ENCODE results near the gene CPVL.

The CPVL gene

DNA sequence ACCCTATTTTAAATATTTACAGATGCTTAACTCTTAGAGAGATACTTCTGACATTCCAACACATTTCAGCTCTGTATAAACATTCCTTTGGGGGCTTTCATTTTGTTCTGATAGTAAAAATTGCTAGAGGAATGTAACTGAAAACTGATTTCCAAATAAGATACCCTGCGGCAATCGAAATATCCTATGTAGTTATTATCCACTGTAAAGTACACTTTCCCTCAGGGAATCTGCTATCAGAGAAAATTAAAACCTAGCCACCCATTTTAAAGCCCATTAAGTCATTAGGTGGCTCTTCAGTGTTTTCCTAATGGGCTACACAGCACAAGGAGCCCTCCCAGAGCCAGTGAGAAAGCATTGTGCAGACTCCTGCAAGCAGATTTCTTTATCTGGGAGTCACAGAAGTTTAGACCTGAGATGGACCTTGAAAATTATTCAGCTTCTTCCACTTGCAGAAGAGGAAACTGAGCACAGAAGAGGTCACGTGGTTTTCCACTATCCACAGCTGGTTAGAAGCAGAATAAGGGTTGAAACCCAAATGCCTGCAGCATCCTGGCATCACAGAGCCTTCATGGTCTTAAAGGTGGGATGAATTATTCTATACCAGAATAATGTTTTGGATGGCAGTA lies 12.6 kb upstream of the CPVL start:
- no peak overlapping the region for H3K23ac ChIP-seq (ENCODE audit: low read length in 2 of 2)
- no peak overlapping the region for H3K18ac ChIP-seq (ENCODE audit: low read depth in 1 of 2, low read length in 2 of 2)
- no peaks in the 10 kb centered on the region for H3K4me1 ChIP-seq (ENCODE audit: control insufficient read depth, insufficient read depth, low read depth, low read length)
- H3K4ac ChIP-seq (ENCODE audit: low read depth in 1 of 2, low read length in 2 of 2), result no peak overlapping the region
- H3K14ac ChIP-seq (ENCODE audit: low read length in 2 of 2), result no peak overlapping the region
- H3K27ac ChIP-seq (ENCODE audit: low read length, poor library complexity, severe bottlenecking), result no peak overlapping the region
- no peaks in the 10 kb centered on the region for H3K9me3 ChIP-seq (ENCODE audit: control insufficient read depth, low read length)
- no peak overlapping the region for H2BK120ac ChIP-seq (ENCODE audit: low read depth, low read length)
- H3K9ac ChIP-seq (ENCODE audit: low read length), result no peak overlapping the region
- WGBS, result 77% methylated on average over 3 of the region's 3 CpGs
- H2AK5ac ChIP-seq (ENCODE audit: low read length, severe bottlenecking), result no peak overlapping the region
- H4K91ac ChIP-seq (ENCODE audit: low read length), result no peak overlapping the region
- H3K27me3 ChIP-seq (ENCODE audit: control insufficient read depth in 1 of 2, insufficient read depth in 1 of 2, low read length in 2 of 2), result peaks cover 4 to 26% of the 10 kb centered on the region in 2 experiments
- no peak overlapping the region for H3K4me3 ChIP-seq (ENCODE audit: insufficient read depth in 1 of 2, low read depth in 1 of 2, low read length in 2 of 2)
- no peaks in the 10 kb centered on the region for H3K79me1 ChIP-seq (replicated peaks; ENCODE audit: low read length, poor library complexity, severe bottlenecking)
- no peak overlapping the region for H2BK5ac ChIP-seq (ENCODE audit: low read depth, low read length, poor library complexity, severe bottlenecking)
- DNase-seq, result no peak
- H3K36me3 ChIP-seq (ENCODE audit: control insufficient read depth in 1 of 2, insufficient read depth in 2 of 2, low read depth in 1 of 2, low read length in 2 of 2), result no peaks in the 10 kb centered on the region
- H3K4me2 ChIP-seq (ENCODE audit: low read length, poor library complexity, severe bottlenecking), result no peak overlapping the region
- H2BK12ac ChIP-seq (ENCODE audit: low read length in 2 of 2), result no peak overlapping the region
- H4K8ac ChIP-seq (ENCODE audit: low read length), result no peak overlapping the region
- H2BK15ac ChIP-seq (ENCODE audit: low read depth, poor library complexity, severe bottlenecking), result no peak overlapping the region
- no peak overlapping the region for H2AFZ ChIP-seq (ENCODE audit: low read depth, low read length)

DNA sequence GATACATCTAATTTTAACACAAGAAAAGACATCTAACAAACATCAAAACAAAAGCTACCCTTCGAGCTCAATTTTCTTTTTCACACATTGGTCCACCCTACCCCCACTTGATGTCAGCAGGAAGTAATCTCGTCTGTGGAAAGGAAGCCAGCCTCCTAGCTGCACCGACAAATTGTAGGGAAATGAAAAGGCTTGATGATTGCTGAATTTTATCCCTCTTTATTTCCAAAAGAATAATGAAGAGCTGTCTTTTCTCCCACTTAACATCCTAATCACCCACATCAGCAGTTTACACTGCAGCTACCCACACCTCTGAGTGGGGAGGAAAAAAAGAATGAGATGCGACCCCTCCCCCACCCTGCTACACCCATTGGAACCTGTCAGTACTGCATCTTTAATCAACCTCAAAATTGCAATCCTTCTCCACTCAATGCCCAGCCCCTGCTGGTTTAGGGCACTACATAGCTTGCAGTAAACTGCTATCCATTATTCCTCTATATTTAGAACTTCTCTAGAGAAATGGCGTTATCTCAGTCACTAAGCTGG lies 10.6 kb upstream of the CPVL start:
- Histone ChIP-seq H3K4me1 (ENCODE audit: control insufficient read depth, insufficient read depth, low read depth, low read length) (no peaks in the 10 kb centered on the region), H2AFZ (ENCODE audit: low read depth, low read length) (no peak overlapping the region), H3K9ac (ENCODE audit: low read length) (no peak overlapping the region), H3K4ac (ENCODE audit: low read depth in 1 of 2, low read length in 2 of 2) (no peak overlapping the region), H3K18ac (ENCODE audit: low read depth in 1 of 2, low read length in 2 of 2) (no peak overlapping the region), H3K4me3 (ENCODE audit: insufficient read depth in 1 of 2, low read depth in 1 of 2, low read length in 2 of 2) (no peak overlapping the region), H3K23ac (ENCODE audit: low read length in 2 of 2) (no peak overlapping the region), H3K14ac (ENCODE audit: low read length in 2 of 2) (no peak overlapping the region), H4K8ac (ENCODE audit: low read length) (no peak overlapping the region), H2BK120ac (ENCODE audit: low read depth, low read length) (no peak overlapping the region), H3K36me3 (ENCODE audit: control insufficient read depth in 1 of 2, insufficient read depth in 2 of 2, low read depth in 1 of 2, low read length in 2 of 2) (no peaks in the 10 kb centered on the region), H3K27me3 (ENCODE audit: control insufficient read depth in 1 of 2, insufficient read depth in 1 of 2, low read length in 2 of 2) (peaks cover 8 to 26% of the 10 kb centered on the region in 2 experiments), H3K9me3 (ENCODE audit: control insufficient read depth, low read length) (no peaks in the 10 kb centered on the region), H2BK15ac (ENCODE audit: low read depth, poor library complexity, severe bottlenecking) (no peak overlapping the region), H2AK5ac (ENCODE audit: low read length, severe bottlenecking) (no peak overlapping the region), H3K4me2 (ENCODE audit: low read length, poor library complexity, severe bottlenecking) (no peak overlapping the region), H3K79me1 (replicated peaks; ENCODE audit: low read length, poor library complexity, severe bottlenecking) (no peaks in the 10 kb centered on the region), H2BK12ac (ENCODE audit: low read length in 2 of 2) (no peak overlapping the region), H2BK5ac (ENCODE audit: low read depth, low read length, poor library complexity, severe bottlenecking) (no peak overlapping the region), H3K27ac (ENCODE audit: low read length, poor library complexity, severe bottlenecking) (no peak overlapping the region), H4K91ac (ENCODE audit: low read length) (no peak overlapping the region)
- DNase-seq, result no peak
- 58% methylated on average over 3 of the region's 5 CpGs for WGBS

DNA sequence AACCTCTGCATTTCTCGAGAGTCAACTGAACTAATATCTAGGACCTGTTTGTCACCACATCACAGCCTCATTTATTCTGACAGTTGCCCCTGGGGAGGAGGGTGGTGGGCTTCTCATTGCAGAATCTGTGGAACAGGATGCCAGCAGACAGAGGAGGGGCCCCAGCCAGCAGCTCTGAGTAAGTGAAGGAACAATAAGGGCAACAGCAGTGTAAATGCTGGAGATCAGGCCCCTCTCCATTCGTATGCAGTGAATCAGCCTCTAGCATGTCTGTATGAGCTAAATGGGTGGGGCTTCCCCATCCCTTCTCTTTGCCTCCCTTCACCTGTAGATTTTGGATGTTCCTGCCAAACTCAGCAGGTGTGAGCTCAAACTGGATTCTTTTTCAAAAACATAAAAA lies 7.7 kb upstream of the CPVL start:
- Histone ChIP-seq H2BK12ac (ENCODE audit: low read length in 2 of 2) (no peak overlapping the region), H2BK15ac (ENCODE audit: low read depth, poor library complexity, severe bottlenecking) (no peak overlapping the region), H3K14ac (ENCODE audit: low read length in 2 of 2) (no peak overlapping the region), H3K4ac (ENCODE audit: low read depth in 1 of 2, low read length in 2 of 2) (no peak overlapping the region), H4K8ac (ENCODE audit: low read length) (no peak overlapping the region), H3K9ac (ENCODE audit: low read length) (no peak overlapping the region), H3K18ac (ENCODE audit: low read depth in 1 of 2, low read length in 2 of 2) (no peak overlapping the region), H3K27ac (ENCODE audit: low read length, poor library complexity, severe bottlenecking) (no peak overlapping the region), H2AK5ac (ENCODE audit: low read length, severe bottlenecking) (no peak overlapping the region), H2BK5ac (ENCODE audit: low read depth, low read length, poor library complexity, severe bottlenecking) (no peak overlapping the region), H3K9me3 (ENCODE audit: control insufficient read depth, low read length) (no peaks in the 10 kb centered on the region), H4K91ac (ENCODE audit: low read length) (no peak overlapping the region), H2AFZ (ENCODE audit: low read depth, low read length) (no peak overlapping the region), H3K79me1 (replicated peaks; ENCODE audit: low read length, poor library complexity, severe bottlenecking) (no peaks in the 10 kb centered on the region), H3K4me2 (ENCODE audit: low read length, poor library complexity, severe bottlenecking) (no peak overlapping the region), H3K4me3 (ENCODE audit: insufficient read depth in 1 of 2, low read depth in 1 of 2, low read length in 2 of 2) (no peak overlapping the region), H3K27me3 (ENCODE audit: control insufficient read depth in 1 of 2, insufficient read depth in 1 of 2, low read length in 2 of 2) (peaks cover 11 to 24% of the 10 kb centered on the region in 2 experiments), H3K23ac (ENCODE audit: low read length in 2 of 2) (no peak overlapping the region), H2BK120ac (ENCODE audit: low read depth, low read length) (no peak overlapping the region), H3K4me1 (ENCODE audit: control insufficient read depth, insufficient read depth, low read depth, low read length) (no peaks in the 10 kb centered on the region), H3K36me3 (ENCODE audit: control insufficient read depth in 1 of 2, insufficient read depth in 2 of 2, low read depth in 1 of 2, low read length in 2 of 2) (no peaks in the 10 kb centered on the region)
- DNase-seq, result no peak
- WGBS, result 86% methylated on average over 1 of the region's 2 CpGs

DNA sequence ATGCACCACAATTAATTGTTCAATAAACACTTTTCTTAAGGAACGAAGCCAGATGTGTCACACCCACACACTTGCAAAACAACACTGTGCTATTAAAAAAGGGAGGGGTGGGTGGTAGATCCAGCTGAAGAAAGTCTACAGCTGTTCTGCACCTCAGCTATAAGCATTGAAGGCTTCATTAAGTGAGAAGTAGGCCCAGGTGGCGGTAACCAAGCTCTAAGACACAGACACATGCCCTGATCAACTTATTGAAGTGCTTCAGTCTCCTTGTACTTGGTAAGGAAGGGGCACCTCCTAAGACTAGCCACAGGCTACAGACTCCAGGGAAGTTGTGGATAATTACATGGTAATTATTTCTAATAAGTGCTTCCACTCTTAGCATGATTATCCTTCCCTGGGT lies 4.5 kb upstream of the CPVL start:
- Histone ChIP-seq H2BK15ac (ENCODE audit: low read depth, poor library complexity, severe bottlenecking) (no peak overlapping the region), H3K4me3 (ENCODE audit: insufficient read depth in 1 of 2, low read depth in 1 of 2, low read length in 2 of 2) (no peak overlapping the region), H3K23ac (ENCODE audit: low read length in 2 of 2) (no peak overlapping the region), H3K18ac (ENCODE audit: low read depth in 1 of 2, low read length in 2 of 2) (no peak overlapping the region), H3K9ac (ENCODE audit: low read length) (no peak overlapping the region), H3K4me1 (ENCODE audit: control insufficient read depth, insufficient read depth, low read depth, low read length) (peaks cover 5% of the 10 kb centered on the region), H3K4me2 (ENCODE audit: low read length, poor library complexity, severe bottlenecking) (no peak overlapping the region), H3K36me3 (ENCODE audit: control insufficient read depth in 1 of 2, insufficient read depth in 2 of 2, low read depth in 1 of 2, low read length in 2 of 2) (no peaks in the 10 kb centered on the region), H2BK5ac (ENCODE audit: low read depth, low read length, poor library complexity, severe bottlenecking) (no peak overlapping the region), H3K27ac (ENCODE audit: low read length, poor library complexity, severe bottlenecking) (no peak overlapping the region), H2AFZ (ENCODE audit: low read depth, low read length) (no peak overlapping the region), H2BK120ac (ENCODE audit: low read depth, low read length) (no peak overlapping the region), H3K9me3 (ENCODE audit: control insufficient read depth, low read length) (no peaks in the 10 kb centered on the region), H3K79me1 (replicated peaks; ENCODE audit: low read length, poor library complexity, severe bottlenecking) (no peaks in the 10 kb centered on the region), H2AK5ac (ENCODE audit: low read length, severe bottlenecking) (no peak overlapping the region), H4K91ac (ENCODE audit: low read length) (no peak overlapping the region), H4K8ac (ENCODE audit: low read length) (no peak overlapping the region), H3K4ac (ENCODE audit: low read depth in 1 of 2, low read length in 2 of 2) (no peak overlapping the region), H3K14ac (ENCODE audit: low read length in 2 of 2) (no peak overlapping the region), H2BK12ac (ENCODE audit: low read length in 2 of 2) (no peak overlapping the region), H3K27me3 (ENCODE audit: control insufficient read depth in 1 of 2, insufficient read depth in 1 of 2, low read length in 2 of 2) (peaks cover 30 to 31% of the 10 kb centered on the region in 2 experiments)
- WGBS, result 60% methylated on average over 1 of the region's 2 CpGs
- DNase-seq, result no peak
